ENCODE results near the gene S100A14.
A peak's percentile ranks its signal among the peaks of the same experiment; 100 is the strongest.

Gene S100A14

DNA sequence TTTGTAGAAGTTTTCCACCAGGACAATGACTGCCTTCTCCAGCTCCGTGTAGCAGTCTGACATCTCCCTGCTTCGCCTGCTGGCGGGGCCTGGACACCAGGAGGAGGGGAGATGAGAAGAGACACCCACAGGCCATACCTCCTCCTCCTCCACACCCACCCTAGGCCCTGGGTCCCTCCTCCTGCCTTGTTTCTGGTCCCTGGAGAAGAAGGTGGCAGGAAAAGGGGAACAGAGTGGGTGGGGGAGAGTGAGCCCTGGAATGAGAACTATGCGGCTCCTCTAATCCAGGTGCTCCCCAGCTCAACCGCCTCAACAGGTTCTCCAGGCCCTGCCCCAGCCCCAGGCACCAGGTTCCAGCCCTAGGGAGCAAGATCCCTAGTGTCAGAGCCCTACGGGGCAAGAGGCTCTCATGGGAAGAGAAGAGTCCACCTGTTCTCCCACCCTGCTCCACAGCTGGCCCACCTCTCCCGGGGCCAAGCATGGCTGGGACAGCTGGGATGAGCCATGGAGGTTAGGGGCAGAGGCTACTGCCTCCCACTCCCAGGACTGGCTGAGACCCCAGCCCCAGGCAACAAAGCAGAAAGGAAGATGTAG lies 7.9 kb downstream of the S100A14 start:
- no peak for DNase-seq (ENCODE audit: low read depth)
- H3K4me3 ChIP-seq (ENCODE audit: low read depth, low read length), result no peak overlapping the region
- TF ChIP-seq, protein P1, sequence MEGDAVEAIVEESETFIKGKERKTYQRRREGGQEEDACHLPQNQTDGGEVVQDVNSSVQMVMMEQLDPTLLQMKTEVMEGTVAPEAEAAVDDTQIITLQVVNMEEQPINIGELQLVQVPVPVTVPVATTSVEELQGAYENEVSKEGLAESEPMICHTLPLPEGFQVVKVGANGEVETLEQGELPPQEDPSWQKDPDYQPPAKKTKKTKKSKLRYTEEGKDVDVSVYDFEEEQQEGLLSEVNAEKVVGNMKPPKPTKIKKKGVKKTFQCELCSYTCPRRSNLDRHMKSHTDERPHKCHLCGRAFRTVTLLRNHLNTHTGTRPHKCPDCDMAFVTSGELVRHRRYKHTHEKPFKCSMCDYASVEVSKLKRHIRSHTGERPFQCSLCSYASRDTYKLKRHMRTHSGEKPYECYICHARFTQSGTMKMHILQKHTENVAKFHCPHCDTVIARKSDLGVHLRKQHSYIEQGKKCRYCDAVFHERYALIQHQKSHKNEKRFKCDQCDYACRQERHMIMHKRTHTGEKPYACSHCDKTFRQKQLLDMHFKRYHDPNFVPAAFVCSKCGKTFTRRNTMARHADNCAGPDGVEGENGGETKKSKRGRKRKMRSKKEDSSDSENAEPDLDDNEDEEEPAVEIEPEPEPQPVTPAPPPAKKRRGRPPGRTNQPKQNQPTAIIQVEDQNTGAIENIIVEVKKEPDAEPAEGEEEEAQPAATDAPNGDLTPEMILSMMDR (IDR thresholded peaks at IDR 0.05; ENCODE audit: insufficient read depth, low read depth, low read length, missing control alignments), result no peak

DNA sequence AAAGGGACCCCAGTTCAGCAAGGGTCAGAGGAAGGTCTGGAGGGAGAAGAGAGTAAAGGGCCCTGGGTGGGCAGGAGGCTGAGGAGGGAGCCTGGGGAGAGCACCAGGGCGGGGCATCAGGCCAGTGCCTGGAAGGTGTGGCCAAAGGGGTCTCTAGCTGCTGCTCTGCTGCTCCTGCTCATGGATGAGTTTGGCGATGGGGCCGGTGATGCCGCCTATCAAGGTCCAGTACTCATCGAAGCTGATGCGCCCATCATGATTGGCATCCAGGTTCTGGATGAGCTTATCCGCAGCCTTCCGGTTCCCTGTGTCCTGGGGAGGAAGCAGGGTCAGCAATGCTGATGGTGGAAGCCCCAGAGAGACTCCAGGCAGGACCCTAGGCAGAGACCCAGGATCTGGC lies 8.7 kb downstream of the S100A14 start:
- H3K4me3 ChIP-seq (ENCODE audit: low read depth, low read length), result no peak overlapping the region
- TF ChIP-seq, protein P1 (IDR thresholded peaks at IDR 0.05; ENCODE audit: insufficient read depth, low read depth, low read length, missing control alignments), result no peak
- DNase-seq (ENCODE audit: low read depth), result no peak

DNA sequence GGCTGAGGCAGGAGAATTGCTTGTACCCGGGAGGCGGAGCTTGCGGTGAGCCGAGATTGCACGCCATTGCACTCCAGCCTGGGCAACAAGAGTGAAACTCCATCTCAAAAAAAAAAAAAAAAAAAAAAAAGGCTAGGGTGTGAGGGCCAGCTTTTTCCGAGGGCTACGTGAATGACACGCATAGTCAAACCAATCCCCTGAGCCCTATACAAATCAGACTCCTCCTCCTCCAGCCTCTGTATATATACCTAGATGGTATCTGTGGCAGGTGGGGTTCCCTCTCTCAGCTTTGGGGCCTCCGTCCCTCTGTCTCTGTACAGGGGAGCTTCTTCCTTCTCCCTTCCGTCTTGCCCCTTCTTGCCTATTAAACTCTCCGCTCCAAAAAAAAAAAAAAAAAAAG lies 9.9 kb downstream of the S100A14 start:
- TF ChIP-seq, protein P1 (IDR thresholded peaks at IDR 0.05; ENCODE audit: insufficient read depth, low read depth, low read length, missing control alignments), result no peak
- DNase-seq (ENCODE audit: low read depth), result no peak
- H3K4me3 ChIP-seq (ENCODE audit: low read depth, low read length), result no peak overlapping the region

DNA sequence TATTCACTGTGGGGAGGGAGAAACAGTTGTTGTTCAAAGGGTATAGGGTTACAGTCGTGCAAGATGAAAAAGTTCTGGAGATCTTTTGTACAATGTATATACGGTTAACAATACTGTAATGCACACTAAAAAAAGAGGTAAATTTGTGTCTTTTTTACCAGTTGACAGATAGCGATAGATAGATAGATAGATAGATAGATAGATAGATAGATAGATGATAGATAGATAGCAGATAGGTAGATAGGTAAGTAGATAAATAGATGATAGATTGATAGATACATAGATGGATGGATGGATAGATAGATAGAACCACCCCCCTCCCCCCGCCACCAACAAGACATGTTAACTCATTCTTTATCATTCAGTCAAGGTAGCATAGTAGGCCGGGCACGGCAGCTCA lies 13.4 kb downstream of the S100A14 start:
- TF ChIP-seq, protein P1 (IDR thresholded peaks at IDR 0.05; ENCODE audit: insufficient read depth, low read depth, low read length, missing control alignments), result no peak
- no peak for DNase-seq (ENCODE audit: low read depth)
- H3K4me3 ChIP-seq (ENCODE audit: low read depth, low read length), result no peak overlapping the region

DNA sequence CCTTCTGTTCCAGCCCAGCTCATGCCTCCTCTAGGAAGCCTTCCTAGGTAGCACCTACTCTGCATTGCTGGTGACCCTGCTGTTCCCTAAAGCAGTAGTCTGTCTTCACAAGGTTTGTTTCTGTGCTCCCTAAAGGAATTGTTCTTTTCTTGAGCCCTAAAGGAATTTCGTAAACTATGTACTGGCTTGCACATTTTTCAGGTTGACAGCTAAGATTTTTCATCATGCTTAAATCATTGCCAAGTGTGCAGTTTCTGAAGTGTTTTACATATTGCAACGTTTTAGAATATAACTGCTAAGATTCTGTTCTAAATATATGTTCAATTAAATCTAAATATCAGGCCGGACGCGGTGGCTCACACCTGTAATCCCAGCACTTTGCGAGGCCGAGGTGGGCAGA lies 16.3 kb downstream of the S100A14 start:
- no peak overlapping the region for H3K4me3 ChIP-seq (ENCODE audit: low read depth, low read length)
- DNase-seq (ENCODE audit: low read depth), result no peak
- TF ChIP-seq, protein P1 (IDR thresholded peaks at IDR 0.05; ENCODE audit: insufficient read depth, low read depth, low read length, missing control alignments), result no peak

DNA sequence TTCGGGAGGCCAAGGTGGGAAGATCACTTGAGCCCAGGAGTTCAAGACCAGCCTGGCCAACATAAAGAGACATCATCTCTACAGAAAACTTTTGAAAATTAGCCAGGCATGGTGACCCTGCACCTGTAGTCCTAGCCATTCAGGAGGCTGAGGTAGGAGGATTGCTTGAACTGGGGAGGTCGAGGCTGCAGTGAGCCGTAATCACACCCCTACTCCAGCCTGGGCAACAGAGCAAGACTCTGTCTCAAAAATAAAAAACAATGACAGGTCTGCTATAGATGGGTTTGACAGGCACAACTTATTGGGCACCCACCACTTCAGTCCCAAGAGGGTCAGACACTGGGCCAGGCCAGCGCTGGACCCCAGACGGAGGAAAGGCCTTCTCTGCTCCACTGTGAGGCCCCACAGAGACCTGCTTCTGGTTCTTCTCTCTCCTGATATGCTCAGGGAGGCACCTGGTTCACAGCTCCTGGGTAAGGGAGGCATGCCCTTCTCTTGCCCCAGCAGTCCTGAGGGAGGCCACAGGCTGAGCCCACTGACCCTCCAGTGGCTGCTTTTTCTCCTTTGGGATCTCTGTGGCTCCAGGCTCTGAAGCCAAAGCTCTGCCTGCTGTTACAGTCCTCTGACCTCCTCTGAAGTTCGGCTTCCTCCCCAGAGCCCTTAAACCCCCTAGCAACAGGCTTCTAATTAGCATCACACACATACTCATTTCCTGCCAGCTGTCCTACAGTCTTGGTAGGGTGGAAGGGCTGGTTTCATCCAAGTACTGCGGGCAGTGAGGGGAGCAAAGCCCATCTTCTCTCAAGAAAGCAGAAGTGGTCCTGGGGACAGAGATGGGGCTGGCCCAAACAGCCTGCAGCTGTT lies 17.6 kb downstream of the S100A14 start:
- TF ChIP-seq, protein P1 (IDR thresholded peaks at IDR 0.05; ENCODE audit: insufficient read depth, low read depth, low read length, missing control alignments), result no peak
- peak; percentile 95 for DNase-seq (ENCODE audit: low read depth)
- H3K4me3 ChIP-seq (ENCODE audit: low read depth, low read length), result no peak overlapping the region

Measured in GM12865 (cell line).